Measurements from ENCODE around the gene TADA2B. TPM values are rescaled to one million over a fixed set of nuclear protein-coding genes. Genes with fewer than 3 reads are reported as not detected.

TADA2B gene
- total and polyA plus RNA-seq, 10 of the 15 experiments (the other 5 are each of a cell fraction or from before 2014, with no cell fraction given), result 0.66 to 12.0 (median 5.6) TPM

DNA sequence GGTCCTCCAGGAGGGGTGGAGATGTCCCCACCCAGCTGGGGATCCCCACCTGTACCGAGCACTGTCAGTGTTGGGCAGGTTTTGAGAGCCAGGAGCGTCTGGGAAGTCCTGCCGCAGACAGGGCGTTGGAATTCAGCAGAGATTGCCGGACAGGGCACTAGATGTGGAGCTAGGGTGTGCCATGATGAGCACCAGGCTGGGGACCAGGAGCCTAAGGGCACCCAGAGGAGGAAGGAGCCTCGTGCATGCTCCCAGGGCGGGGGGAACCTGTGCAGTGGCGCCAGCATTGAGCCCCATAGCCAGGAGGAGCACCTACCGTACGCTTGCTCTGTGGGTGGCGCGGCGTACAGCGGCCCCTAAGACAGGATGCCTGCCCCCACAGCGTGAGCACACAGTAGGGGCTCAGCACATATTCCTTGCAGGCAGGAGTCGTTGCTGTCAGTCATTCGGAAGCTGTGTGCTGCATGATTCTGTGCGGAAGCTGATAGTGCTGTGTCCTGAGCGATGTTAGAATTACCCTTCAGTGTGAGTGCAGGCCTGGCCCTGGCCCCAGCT, 18.8 kb upstream of the TADA2B start (continued):
- TF ChIP-seq, protein P1, sequence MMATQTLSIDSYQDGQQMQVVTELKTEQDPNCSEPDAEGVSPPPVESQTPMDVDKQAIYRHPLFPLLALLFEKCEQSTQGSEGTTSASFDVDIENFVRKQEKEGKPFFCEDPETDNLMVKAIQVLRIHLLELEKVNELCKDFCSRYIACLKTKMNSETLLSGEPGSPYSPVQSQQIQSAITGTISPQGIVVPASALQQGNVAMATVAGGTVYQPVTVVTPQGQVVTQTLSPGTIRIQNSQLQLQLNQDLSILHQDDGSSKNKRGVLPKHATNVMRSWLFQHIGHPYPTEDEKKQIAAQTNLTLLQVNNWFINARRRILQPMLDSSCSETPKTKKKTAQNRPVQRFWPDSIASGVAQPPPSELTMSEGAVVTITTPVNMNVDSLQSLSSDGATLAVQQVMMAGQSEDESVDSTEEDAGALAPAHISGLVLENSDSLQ (IDR thresholded peaks at IDR 0.05), result no peak
- TF ChIP-seq, protein P2, sequence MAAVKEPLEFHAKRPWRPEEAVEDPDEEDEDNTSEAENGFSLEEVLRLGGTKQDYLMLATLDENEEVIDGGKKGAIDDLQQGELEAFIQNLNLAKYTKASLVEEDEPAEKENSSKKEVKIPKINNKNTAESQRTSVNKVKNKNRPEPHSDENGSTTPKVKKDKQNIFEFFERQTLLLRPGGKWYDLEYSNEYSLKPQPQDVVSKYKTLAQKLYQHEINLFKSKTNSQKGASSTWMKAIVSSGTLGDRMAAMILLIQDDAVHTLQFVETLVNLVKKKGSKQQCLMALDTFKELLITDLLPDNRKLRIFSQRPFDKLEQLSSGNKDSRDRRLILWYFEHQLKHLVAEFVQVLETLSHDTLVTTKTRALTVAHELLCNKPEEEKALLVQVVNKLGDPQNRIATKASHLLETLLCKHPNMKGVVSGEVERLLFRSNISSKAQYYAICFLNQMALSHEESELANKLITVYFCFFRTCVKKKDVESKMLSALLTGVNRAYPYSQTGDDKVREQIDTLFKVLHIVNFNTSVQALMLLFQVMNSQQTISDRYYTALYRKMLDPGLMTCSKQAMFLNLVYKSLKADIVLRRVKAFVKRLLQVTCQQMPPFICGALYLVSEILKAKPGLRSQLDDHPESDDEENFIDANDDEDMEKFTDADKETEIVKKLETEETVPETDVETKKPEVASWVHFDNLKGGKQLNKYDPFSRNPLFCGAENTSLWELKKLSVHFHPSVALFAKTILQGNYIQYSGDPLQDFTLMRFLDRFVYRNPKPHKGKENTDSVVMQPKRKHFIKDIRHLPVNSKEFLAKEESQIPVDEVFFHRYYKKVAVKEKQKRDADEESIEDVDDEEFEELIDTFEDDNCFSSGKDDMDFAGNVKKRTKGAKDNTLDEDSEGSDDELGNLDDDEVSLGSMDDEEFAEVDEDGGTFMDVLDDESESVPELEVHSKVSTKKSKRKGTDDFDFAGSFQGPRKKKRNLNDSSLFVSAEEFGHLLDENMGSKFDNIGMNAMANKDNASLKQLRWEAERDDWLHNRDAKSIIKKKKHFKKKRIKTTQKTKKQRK (IDR thresholded peaks at IDR 0.05; ENCODE audit: low read depth, low read length), result no peak
- TF ChIP-seq, protein P3, sequence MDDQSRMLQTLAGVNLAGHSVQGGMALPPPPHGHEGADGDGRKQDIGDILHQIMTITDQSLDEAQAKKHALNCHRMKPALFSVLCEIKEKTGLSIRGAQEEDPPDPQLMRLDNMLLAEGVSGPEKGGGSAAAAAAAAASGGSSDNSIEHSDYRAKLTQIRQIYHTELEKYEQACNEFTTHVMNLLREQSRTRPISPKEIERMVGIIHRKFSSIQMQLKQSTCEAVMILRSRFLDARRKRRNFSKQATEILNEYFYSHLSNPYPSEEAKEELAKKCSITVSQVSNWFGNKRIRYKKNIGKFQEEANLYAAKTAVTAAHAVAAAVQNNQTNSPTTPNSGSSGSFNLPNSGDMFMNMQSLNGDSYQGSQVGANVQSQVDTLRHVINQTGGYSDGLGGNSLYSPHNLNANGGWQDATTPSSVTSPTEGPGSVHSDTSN (IDR thresholded peaks at IDR 0.05; ENCODE audit: insufficient replicate concordance, low read depth, low read length), result no peak
- TF ChIP-seq SMC3 (IDR thresholded peaks at IDR 0.05; ENCODE audit: borderline replicate concordance, low read length), result no peak
- TF ChIP-seq NFIC (IDR thresholded peaks at IDR 0.05; ENCODE audit: low read depth, low read length), result no peak
- TF ChIP-seq, protein P4, sequence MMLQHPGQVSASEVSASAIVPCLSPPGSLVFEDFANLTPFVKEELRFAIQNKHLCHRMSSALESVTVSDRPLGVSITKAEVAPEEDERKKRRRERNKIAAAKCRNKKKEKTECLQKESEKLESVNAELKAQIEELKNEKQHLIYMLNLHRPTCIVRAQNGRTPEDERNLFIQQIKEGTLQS (IDR thresholded peaks at IDR 0.05; ENCODE audit: borderline replicate concordance, extremely low read depth, low read depth, low read length), result no peak
- TF ChIP-seq, protein P5, sequence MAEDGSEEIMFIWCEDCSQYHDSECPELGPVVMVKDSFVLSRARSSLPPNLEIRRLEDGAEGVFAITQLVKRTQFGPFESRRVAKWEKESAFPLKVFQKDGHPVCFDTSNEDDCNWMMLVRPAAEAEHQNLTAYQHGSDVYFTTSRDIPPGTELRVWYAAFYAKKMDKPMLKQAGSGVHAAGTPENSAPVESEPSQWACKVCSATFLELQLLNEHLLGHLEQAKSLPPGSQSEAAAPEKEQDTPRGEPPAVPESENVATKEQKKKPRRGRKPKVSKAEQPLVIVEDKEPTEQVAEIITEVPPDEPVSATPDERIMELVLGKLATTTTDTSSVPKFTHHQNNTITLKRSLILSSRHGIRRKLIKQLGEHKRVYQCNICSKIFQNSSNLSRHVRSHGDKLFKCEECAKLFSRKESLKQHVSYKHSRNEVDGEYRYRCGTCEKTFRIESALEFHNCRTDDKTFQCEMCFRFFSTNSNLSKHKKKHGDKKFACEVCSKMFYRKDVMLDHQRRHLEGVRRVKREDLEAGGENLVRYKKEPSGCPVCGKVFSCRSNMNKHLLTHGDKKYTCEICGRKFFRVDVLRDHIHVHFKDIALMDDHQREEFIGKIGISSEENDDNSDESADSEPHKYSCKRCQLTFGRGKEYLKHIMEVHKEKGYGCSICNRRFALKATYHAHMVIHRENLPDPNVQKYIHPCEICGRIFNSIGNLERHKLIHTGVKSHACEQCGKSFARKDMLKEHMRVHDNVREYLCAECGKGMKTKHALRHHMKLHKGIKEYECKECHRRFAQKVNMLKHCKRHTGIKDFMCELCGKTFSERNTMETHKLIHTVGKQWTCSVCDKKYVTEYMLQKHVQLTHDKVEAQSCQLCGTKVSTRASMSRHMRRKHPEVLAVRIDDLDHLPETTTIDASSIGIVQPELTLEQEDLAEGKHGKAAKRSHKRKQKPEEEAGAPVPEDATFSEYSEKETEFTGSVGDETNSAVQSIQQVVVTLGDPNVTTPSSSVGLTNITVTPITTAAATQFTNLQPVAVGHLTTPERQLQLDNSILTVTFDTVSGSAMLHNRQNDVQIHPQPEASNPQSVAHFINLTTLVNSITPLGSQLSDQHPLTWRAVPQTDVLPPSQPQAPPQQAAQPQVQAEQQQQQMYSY (CRISPR knock-in tag; IDR thresholded peaks at IDR 0.05), result no peak
- no peak for TF ChIP-seq TCF7 (IDR thresholded peaks at IDR 0.05; ENCODE audit: borderline replicate concordance)

Measured in GM12878 (cell line).